ENCODE measurements around the gene KLKB1. TPM values are rescaled to one million over a fixed set of nuclear protein-coding genes. Genes with fewer than 3 reads are reported as not detected.
"Not testable (repeated sequence)": the region's sequence is repeated elsewhere in the genome, so short reads cannot be mapped to it uniquely, and the experiment has no call there.

The KLKB1 gene
- total RNA-seq, 2 experiments from 2014 or later = not detected

GRCh38 chr4:186258216-186258811 is 31.0 kb downstream of the KLKB1 start:
- Mint-ChIP-seq H3K27ac (no peak overlapping the region), H3K4me1 (no peaks in the 10 kb centered on the region), H3K27me3 (no peaks in the 10 kb centered on the region), H3K36me3 (ENCODE audit: low read depth) (no peaks in the 10 kb centered on the region), H3K9me3 (no peaks in the 10 kb centered on the region), H3K4me3 (no peak overlapping the region)
- no peak for DNase-seq
- ChIA-PET POLR2A (no interaction called here), CTCF (no interaction called here)

- H3K36me3 Mint-ChIP-seq (ENCODE audit: low read depth) = no peaks in the 10 kb centered on the region
- H3K27me3 Mint-ChIP-seq = no peaks in the 10 kb centered on the region
- H3K9me3 Mint-ChIP-seq = no peaks in the 10 kb centered on the region
- DNase-seq = no peak
- H3K4me1 Mint-ChIP-seq = no peaks in the 10 kb centered on the region
- POLR2A ChIA-PET = no interaction called here
- no peak overlapping the region for H3K27ac Mint-ChIP-seq
- no peak overlapping the region for H3K4me3 Mint-ChIP-seq
- CTCF ChIA-PET = no interaction called here
Observed at GRCh38 chr4:186260117-186260503, 32.8 kb downstream of the KLKB1 start.

GRCh38 chr4:186260504-186261448 is 33.5 kb downstream of the KLKB1 start:
- DNase-seq = no peak
- CTCF ChIA-PET = no interaction called here
- H3K27me3 Mint-ChIP-seq = no peaks in the 10 kb centered on the region
- no peak overlapping the region for H3K27ac Mint-ChIP-seq
- H3K9me3 Mint-ChIP-seq = no peaks in the 10 kb centered on the region
- no peaks in the 10 kb centered on the region for H3K36me3 Mint-ChIP-seq (ENCODE audit: low read depth)
- no peaks in the 10 kb centered on the region for H3K4me1 Mint-ChIP-seq
- POLR2A ChIA-PET = no interaction called here
- H3K4me3 Mint-ChIP-seq = no peak overlapping the region

- DNase-seq = no peak
- Mint-ChIP-seq H3K9me3 (no peaks in the 10 kb centered on the region), H3K4me1 (no peaks in the 10 kb centered on the region), H3K27me3 (peaks cover 11% of the 10 kb centered on the region), H3K4me3 (no peak overlapping the region), H3K27ac (no peak overlapping the region), H3K36me3 (ENCODE audit: low read depth) (no peaks in the 10 kb centered on the region)
- CTCF ChIA-PET = no interaction called here
- POLR2A ChIA-PET = no interaction called here
Observed at GRCh38 chr4:186264660-186265059, 37.4 kb downstream of the KLKB1 start.

GRCh38 chr4:186265250-186265649 is 37.9 kb downstream of the KLKB1 start:
- H3K36me3 Mint-ChIP-seq (ENCODE audit: low read depth); H3K27ac Mint-ChIP-seq; CTCF ChIA-PET; H3K9me3 Mint-ChIP-seq; H3K4me1 Mint-ChIP-seq; POLR2A ChIA-PET; H3K4me3 Mint-ChIP-seq; DNase-seq: not testable (repeated sequence)
- peaks cover 11% of the 10 kb centered on the region for H3K27me3 Mint-ChIP-seq

- no peaks in the 10 kb centered on the region for H3K4me1 Mint-ChIP-seq
- peaks cover 11% of the 10 kb centered on the region for H3K27me3 Mint-ChIP-seq
- H3K4me3 Mint-ChIP-seq = no peak within 1 kb of the TSS
- no peak for DNase-seq
- H3K27ac Mint-ChIP-seq = no peak within 1 kb of the TSS
- no peaks in the 10 kb centered on the region for H3K9me3 Mint-ChIP-seq
- no peaks in the 10 kb centered on the region for H3K36me3 Mint-ChIP-seq (ENCODE audit: low read depth)
- POLR2A ChIA-PET = no interaction called here
- CTCF ChIA-PET = no interaction called here
Observed at GRCh38 chr4:186265683-186266652, 38.7 kb downstream of the KLKB1 start, which contains the start of gene F11. Gene F11, plus strand, starts transcription at chr4:186266189. Its CDS starts 948 bp downstream, at chr4:186267137.

- Mint-ChIP-seq H3K36me3 (ENCODE audit: low read depth) (no peaks in the 10 kb centered on the region), H3K27ac (no peak overlapping the region), H3K4me1 (no peaks in the 10 kb centered on the region), H3K9me3 (no peaks in the 10 kb centered on the region), H3K4me3 (no peak overlapping the region), H3K27me3 (peaks cover 11% of the 10 kb centered on the region)
- CTCF ChIA-PET = no interaction called here
- POLR2A ChIA-PET = no interaction called here
- DNase-seq = no peak
Observed at GRCh38 chr4:186266729-186267456, 39.6 kb downstream of the KLKB1 start.

GRCh38 chr4:186271081-186271678 is 43.9 kb downstream of the KLKB1 start:
- Mint-ChIP-seq H3K36me3 (ENCODE audit: low read depth) (no peaks in the 10 kb centered on the region), H3K27ac (no peak overlapping the region), H3K27me3 (peaks cover 11% of the 10 kb centered on the region), H3K4me3 (no peak overlapping the region), H3K9me3 (no peaks in the 10 kb centered on the region), H3K4me1 (no peaks in the 10 kb centered on the region)
- CTCF ChIA-PET = no interaction called here
- POLR2A ChIA-PET = no interaction called here
- no peak for DNase-seq

GRCh38 chr4:186272699-186273391 is 45.5 kb downstream of the KLKB1 start:
- Mint-ChIP-seq H3K9me3 (no peaks in the 10 kb centered on the region), H3K36me3 (ENCODE audit: low read depth) (no peaks in the 10 kb centered on the region), H3K27ac (no peak overlapping the region), H3K27me3 (peaks cover 3% of the 10 kb centered on the region), H3K4me1 (no peaks in the 10 kb centered on the region), H3K4me3 (no peak overlapping the region)
- ChIA-PET POLR2A (no interaction called here), CTCF (no interaction called here)
- no peak for DNase-seq

- H3K27ac Mint-ChIP-seq; H3K9me3 Mint-ChIP-seq; H3K36me3 Mint-ChIP-seq (ENCODE audit: low read depth); DNase-seq; CTCF ChIA-PET; H3K4me3 Mint-ChIP-seq; H3K4me1 Mint-ChIP-seq; H3K27me3 Mint-ChIP-seq; POLR2A ChIA-PET: not testable (repeated sequence)
Observed at GRCh38 chr4:186273392-186273789, 46.1 kb downstream of the KLKB1 start.

- Mint-ChIP-seq H3K9me3 (no peaks in the 10 kb centered on the region), H3K4me3 (no peak overlapping the region), H3K27ac (no peak overlapping the region), H3K27me3 (no peaks in the 10 kb centered on the region), H3K36me3 (ENCODE audit: low read depth) (no peaks in the 10 kb centered on the region), H3K4me1 (no peaks in the 10 kb centered on the region)
- POLR2A ChIA-PET = no interaction called here
- DNase-seq = no peak
- CTCF ChIA-PET = interaction anchor here (0.6 kb wide), 1 partner anchor 301 kb away, joined by 3 read pairs; no protein-coding TSS in a partner anchor
Observed at GRCh38 chr4:186283311-186283710, 56.0 kb downstream of the KLKB1 start.

- Mint-ChIP-seq H3K36me3 (ENCODE audit: low read depth) (no peaks in the 10 kb centered on the region), H3K4me3 (no peak overlapping the region), H3K27ac (no peak overlapping the region), H3K9me3 (no peaks in the 10 kb centered on the region), H3K27me3 (no peaks in the 10 kb centered on the region), H3K4me1 (no peaks in the 10 kb centered on the region)
- ChIA-PET POLR2A (no interaction called here), CTCF (no interaction called here)
- DNase-seq = no peak
Observed at GRCh38 chr4:186285147-186285546, 57.8 kb downstream of the KLKB1 start.
